A549 (cell line): ENCODE results near the gene FBXL22.

Experiments
- EP300 ChIP-seq, 2 experiments: fragments of >200 bp; sonication (Bioruptor Twin); formaldehyde crosslinking; IDR thresholded peaks; 2 replicates in 1 of 2; 3 replicates in 1 of 2; pipeline ENCODE4 v1.6.1; 2016 to 2017
- GATA3 ChIP-seq: IDR thresholded peaks from 2 replicates; pipeline ENCODE4 v1.6.1; 2012; ENCODE audit warnings: borderline replicate concordance
- MAFK ChIP-seq: fragments of 450-650 bp; IDR thresholded peaks from 2 replicates; pipeline ENCODE4 v1.6.1; 2014; ENCODE audit not compliant: partially characterized antibody
- RARB ChIP-seq: fragments of 250-450 bp; sonication (Bioruptor Pico); IDR thresholded peaks from 2 replicates; pipeline ENCODE4 v1.8.0; 2021; ENCODE audit warnings: mild to moderate bottlenecking, moderate library complexity
- TF ChIP-seq, protein P1 (sequence below): fragments of >200 bp; sonication (Bioruptor Twin); formaldehyde crosslinking; IDR thresholded peaks from 3 replicates; pipeline ENCODE4 v1.5.1; 2016

DNA sequence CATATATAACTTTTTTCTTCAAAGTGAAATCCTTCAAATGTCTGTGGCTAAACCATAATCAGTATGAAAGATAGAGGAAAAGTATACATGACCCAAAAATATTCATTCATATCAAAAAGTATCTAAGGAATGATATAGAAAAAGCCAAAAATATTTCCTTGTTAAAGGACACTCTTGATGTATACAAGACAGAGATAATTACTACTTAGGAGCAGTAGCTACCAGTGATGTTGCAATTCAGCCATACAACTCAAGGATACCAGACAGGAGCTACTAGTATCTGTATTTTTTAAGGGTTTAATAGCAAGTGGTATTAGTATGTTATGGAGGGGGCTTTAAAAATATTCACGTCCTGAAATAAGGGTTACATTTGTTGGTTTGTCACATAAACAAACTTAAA is 37.0 kb downstream of the FBXL22 start:
- TF ChIP-seq, protein P1, sequence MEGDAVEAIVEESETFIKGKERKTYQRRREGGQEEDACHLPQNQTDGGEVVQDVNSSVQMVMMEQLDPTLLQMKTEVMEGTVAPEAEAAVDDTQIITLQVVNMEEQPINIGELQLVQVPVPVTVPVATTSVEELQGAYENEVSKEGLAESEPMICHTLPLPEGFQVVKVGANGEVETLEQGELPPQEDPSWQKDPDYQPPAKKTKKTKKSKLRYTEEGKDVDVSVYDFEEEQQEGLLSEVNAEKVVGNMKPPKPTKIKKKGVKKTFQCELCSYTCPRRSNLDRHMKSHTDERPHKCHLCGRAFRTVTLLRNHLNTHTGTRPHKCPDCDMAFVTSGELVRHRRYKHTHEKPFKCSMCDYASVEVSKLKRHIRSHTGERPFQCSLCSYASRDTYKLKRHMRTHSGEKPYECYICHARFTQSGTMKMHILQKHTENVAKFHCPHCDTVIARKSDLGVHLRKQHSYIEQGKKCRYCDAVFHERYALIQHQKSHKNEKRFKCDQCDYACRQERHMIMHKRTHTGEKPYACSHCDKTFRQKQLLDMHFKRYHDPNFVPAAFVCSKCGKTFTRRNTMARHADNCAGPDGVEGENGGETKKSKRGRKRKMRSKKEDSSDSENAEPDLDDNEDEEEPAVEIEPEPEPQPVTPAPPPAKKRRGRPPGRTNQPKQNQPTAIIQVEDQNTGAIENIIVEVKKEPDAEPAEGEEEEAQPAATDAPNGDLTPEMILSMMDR = no peak
- TF ChIP-seq MAFK (no peak), GATA3 (no peak), RARB (no peak), EP300 (IDR thresholded peaks at IDR 0.05) (no peak)
